ENCODE data around the gene SLC36A1. TPM values are rescaled to one million over a fixed set of nuclear protein-coding genes. Genes with fewer than 3 reads are reported as not detected.
"Not testable (repeated sequence)": the region's sequence is repeated elsewhere in the genome, so short reads cannot be mapped to it uniquely, and the experiment has no call there.

The SLC36A1 gene
- polyA plus RNA-seq, 3 donors, result 2.5 to 4.5 (median 3.1) TPM

DNA sequence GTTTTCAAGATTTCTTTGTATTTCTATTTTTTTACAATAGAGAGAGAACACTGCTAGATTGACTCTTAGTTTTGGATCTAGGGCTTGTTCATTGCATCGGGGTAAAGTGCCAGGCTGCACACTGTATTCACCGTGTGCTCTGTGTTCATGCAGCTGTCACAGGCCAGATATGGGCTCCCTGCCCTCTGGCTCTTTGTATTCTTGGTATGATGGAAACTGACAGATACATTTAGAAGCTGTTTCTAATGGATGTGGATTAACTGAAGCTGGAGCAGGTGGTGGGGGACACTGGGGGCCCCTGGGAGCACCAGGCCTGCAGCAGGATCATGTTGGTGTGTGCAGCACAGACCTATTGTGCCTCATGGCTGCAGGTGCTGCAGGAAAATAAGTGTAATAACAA is 28.0 kb downstream of the SLC36A1 start:
- H3K27ac ChIP-seq (ENCODE audit: low read depth, low read length), result no peak overlapping the region
- 38 to 90% (median 79%) methylated on average over 2 of the region's 2 CpGs for WGBS, 3 donors

DNA sequence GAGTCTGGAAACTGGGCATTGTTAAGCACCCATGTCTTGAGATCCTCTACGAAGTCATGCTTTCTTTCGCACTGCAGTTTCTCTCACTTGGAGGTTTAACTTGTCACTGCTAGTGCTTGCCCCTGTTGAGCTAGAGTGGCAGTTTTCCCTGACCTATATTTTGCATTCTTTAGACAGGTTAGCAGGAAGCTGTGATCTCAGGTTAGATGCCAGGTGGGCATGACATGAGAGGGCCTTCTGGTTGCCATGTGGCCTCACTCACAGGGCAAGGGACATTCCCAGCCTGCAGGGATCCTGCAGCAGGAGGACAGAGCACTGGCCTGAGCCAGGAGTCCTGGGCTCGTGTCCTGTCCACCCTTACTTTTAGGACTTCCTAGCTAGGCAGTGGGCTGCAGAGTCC is 28.6 kb downstream of the SLC36A1 start:
- WGBS, 3 donors, result 65 to 95% (median 94%) methylated on average over 3 of the region's 3 CpGs
- H3K27ac ChIP-seq (ENCODE audit: low read depth, low read length), result no peak overlapping the region

DNA sequence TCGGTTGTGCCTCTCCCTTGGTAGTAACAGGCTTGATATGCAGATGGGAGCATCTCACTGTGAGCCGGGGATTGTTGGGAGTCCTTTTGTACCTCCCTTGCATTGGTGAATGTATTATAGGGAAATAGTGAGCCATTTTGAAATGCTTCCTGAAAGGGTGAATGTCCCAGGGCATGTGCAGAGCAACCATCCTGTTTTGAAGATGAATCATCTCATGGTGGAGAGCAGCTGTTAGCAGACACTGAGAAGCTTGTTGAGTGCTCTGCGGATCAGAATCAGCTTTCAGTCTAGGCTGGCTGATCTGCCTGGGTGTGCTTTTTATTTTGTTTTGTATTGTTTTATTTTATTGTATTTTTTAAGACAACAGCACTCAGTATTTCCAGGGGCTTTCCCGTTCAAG is 29.7 kb downstream of the SLC36A1 start:
- no peak overlapping the region for H3K27ac ChIP-seq (ENCODE audit: low read depth, low read length)
- WGBS, 3 donors, result 88 to 95% (median 88%) methylated on average over 4 of the region's 4 CpGs

DNA sequence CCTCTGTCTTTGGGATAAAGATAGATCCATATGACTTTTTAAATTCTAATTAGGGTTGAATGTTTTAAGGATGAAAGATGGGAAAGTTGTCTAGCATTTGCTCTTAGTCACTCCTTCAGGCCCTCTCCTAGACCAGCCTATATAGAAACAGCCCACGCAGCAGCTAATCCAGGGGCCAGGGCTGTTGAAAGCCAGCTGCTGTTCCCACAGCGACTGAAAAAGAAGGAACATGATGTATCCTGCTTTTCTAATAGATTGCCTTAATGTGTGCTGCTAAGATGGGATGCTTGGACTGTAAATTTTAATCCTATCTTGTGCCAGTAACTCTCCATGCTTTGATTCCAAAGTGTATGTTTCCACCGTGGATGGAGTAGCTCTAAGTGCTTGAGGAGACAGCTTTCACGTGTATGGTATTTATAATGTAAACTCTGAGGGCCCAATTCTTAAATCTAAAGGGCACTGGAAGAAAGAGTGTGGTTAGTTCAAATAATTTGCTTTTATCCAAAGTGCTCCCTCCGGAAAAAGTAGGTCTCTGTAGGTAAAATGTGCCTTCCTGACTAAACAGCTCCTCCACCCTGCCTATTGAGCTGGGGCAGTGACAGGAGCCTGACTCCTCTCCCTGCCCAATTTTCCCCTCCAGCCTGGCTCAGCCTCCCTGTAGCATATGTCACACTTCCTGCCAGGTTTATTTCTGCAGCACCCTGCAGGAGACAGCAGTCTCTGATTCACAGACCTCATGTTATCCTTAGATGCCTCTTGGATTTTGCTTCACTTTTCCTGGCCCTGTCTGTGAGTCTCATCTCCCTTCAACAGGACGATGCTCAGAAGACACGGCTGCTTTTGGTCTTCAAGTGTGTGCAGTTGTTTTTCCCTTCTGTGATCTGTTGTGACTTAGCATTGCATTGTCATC is 33.2 kb downstream of the SLC36A1 start:
- no peak overlapping the region for H3K27ac ChIP-seq (ENCODE audit: low read depth, low read length)
- WGBS, 3 donors, result 60 to 68% (median 64%) methylated on average over 7 of the region's 7 CpGs

DNA sequence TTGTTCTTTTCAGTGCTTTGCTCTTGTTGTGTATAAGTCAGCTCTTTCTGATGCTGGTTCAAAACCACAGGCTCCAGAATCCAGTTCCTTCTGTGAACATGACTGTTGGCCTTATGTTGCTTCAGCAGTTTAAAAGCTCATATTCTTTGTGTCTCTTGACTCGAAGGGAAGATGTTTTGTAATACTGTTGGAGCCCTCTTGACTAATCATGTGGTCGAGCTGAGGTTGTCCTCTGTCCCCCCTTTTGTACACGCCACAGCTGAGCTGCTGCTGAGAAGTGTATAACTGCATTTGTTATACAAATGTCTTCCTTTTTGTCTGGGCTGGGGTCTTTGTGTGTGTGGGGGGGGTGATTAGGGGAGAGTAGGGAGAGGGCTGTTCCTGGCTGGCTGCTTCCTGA is 35.8 kb downstream of the SLC36A1 start:
- WGBS, 3 donors, result 45 to 80% (median 47%) methylated on average over 3 of the region's 3 CpGs
- H3K27ac ChIP-seq (ENCODE audit: low read depth, low read length), result no peak overlapping the region

DNA sequence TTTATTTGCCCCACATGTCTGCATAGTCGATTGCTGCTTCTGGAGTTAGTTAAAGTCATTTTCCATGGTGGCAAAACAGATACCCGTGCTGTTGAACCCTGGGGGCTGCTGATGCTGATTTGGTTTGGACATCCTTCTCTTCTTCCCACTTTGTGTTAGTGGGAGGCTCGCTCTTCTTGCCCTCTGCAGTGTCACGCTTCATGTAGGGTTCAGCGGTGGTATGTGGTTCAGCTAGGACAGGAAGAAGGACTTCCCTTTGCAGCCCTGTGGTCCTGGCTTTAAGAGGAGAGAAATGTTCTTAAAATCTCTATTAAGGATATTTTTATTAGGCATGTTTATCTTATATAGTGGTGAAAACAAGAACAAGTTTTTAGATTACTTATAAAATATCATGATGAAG is 36.2 kb downstream of the SLC36A1 start:
- no peak overlapping the region for H3K27ac ChIP-seq (ENCODE audit: low read depth, low read length)

DNA sequence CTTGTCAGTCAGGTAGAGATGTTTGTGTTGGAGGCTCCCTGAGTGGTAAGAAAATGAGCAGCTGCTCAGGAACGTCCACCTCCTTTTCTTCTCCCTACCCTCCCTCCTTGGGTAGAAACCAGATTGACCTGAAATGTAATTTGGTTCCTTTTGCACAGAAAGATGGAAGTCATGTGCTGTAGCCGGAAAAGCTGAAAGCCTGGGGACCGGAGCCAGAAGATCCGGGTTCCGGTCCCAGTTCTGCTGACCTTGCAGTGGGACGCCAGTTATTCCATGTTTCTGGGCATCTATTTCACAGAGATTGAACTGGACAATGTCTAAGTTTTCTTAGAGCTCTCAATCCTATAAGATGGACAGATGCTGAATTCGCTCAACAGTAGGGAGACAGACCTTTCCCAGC is 40.1 kb downstream of the SLC36A1 start:
- no peak overlapping the region for H3K27ac ChIP-seq (ENCODE audit: low read depth, low read length)
- 84 to 95% (median 94%) methylated on average over 7 of the region's 7 CpGs for WGBS, 3 donors

More for the DNA sequence above, 36.2 kb downstream of the SLC36A1 start:
- WGBS, 3 donors, result 46 to 75% (median 55%) methylated on average over 5 of the region's 5 CpGs

DNA sequence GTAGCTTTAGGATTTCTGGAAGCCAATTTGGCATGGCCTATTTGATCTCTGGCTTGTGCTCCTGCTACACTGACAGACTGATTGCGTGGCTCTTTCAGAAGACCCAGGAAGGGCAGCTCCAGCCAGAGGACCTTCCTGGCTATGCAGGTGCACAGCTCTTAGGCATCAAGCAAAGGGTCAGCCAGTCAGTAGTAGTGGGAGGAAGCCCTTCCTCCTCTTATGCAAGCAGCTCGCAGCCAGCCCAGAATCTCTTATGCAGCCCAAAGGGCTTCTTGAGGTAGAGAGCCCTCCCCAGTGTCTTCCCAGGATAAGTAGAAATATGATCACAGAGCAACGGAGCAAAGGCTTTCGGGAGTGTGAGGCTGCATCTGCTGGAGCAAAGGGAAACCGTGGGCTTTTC is 43.2 kb downstream of the SLC36A1 start:
- no peak overlapping the region for H3K27ac ChIP-seq (ENCODE audit: low read depth, low read length)
- 70 to 88% (median 72%) methylated on average over 5 of the region's 5 CpGs for WGBS, 3 donors

DNA sequence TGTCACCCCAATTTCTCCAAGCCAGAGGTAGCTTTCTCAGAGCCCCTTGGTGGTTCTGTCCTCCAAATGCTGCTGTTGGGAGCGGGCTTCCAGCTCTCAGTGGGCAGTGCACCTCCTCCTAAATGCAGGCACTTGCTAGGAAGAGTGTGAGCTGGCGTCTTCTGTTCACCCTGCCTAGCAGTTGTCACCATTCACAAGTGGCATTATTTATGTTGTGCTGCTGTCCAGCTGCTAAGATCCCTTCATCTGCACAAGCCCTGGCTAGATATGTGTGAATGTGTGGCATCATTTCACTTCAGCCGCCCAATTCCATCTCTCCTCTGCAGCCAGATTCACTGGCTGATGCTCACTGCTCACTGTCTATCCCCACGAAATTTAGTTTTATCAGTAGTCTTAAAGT is 43.7 kb downstream of the SLC36A1 start:
- WGBS, 3 donors, result 88 to 91% (median 89%) methylated on average over 4 of the region's 4 CpGs
- H3K27ac ChIP-seq (ENCODE audit: low read depth, low read length), result no peak overlapping the region

DNA sequence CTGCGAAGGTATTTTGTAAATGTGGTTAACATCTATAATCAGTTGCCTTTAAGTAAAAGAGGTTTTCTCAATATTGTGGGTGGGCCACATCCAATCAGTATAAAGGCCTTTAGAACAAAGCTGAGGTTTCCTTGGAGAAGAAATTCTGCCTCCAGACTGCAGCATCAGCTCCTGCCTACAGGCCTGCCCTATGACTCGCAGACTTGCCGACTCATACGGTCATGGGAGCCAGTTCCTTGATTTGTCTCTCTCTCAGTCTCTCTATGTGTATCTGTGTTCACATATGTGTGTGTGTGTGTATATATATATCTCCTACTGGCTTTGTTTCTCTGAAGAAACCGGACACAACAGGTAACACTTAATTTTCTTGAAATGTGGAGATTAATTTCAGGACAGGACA is 45.3 kb downstream of the SLC36A1 start:
- H3K27ac ChIP-seq (ENCODE audit: low read depth, low read length), result no peak overlapping the region
- WGBS, 3 donors, result 75 to 91% (median 77%) methylated on average over 5 of the region's 5 CpGs

DNA sequence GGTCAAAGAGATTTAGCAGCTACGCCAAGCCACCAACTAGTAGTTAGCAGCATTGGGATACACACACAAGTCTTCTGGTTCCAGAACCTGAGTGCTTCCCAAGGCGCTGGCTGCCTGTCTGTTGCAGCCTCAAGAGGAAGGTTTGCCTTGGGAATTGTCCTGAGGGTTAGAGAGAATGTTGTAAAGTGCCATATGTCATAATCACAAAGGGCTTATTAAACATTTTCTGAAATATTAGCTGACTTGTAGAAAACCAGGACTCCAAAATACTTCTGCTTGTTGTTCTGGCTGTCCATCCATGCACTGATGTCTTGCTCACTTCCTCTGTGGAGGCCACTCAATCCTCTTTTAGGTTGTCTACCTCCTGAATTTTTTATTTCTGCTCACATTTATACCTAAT is 46.3 kb downstream of the SLC36A1 start:
- 84 to 97% (median 95%) methylated on average over 2 of the region's 2 CpGs for WGBS, 3 donors
- no peak overlapping the region for H3K27ac ChIP-seq (ENCODE audit: low read depth, low read length)

DNA sequence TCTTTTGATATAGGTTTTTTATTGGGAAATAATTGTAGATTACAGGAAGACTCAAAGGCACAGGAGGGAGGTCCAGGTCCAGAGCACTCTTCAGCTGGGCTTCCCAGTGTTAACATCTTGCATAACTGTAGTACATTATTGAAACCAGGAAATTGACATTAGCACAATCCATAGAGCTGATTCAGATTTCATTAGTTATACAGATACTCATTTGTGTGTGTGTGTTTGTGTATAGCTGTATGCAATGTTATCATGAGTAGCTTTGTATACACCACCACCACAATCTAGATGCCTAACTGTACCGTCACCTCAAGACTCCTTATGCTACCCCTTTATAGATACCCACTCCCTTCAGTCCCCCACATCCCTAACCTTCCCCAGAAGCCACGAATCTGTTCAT is 47.9 kb downstream of the SLC36A1 start:
- WGBS, 3 donors, result 93% methylated on average over 2 of the region's 2 CpGs
- no peak overlapping the region for H3K27ac ChIP-seq (ENCODE audit: low read depth, low read length)

DNA sequence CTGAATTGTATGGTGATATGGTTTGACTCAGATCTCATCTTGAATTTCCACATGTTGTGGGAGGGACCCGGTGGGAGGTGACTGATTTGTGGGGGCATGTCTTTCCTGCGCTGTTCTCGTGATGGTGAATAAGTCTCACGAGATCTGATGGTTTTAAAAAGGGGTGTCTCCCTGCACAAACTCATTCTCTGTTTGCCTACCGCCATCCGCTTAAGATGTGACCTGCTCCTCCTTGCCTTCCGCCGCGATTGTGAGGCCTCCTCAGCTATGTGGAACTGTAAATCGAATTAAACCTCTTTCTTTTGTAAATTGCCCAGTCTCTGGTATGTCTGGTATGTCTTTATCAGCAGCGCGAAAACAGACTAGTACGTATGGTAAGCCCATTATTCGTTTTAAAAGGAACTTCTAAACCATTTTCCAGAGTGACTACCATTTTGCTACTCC is 48.7 kb downstream of the SLC36A1 start:
- H3K27ac ChIP-seq (ENCODE audit: low read depth, low read length), result no peak overlapping the region
- WGBS, 3 donors, result 66 to 75% (median 74%) methylated on average over 14 of the region's 14 CpGs

DNA sequence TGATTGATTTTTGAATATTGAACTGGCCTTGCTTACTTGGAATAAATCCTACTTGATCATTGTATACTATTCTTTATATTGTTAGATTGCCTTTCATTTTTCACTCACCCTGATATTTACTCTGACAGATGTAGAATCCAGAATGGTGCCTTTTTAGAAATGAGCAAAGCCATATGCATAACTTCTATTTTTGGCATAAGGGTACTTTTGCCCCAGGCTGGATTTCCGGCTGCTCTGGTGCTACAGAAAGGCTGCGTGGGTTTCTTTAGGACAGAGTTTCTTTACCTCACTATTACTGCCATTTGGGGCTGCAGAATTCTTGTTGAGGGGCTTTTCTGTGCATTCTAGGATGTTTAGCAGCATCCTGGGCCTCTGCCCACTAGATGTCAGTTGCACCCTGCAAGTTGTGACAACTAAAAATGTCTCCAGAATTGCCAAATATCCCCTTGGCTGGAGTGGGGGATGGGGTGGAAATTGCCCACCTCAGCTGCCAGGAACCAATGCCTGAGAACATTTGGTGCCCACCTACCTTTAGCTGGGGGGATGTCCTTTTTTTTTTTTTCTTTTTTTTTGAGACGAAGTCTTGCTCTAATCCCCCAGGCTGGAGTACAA is 50.1 kb downstream of the SLC36A1 start:
- WGBS, 3 donors, result 72 to 86% (median 81%) methylated on average over 3 of the region's 3 CpGs
- no peak overlapping the region for H3K27ac ChIP-seq (ENCODE audit: low read depth, low read length)

DNA sequence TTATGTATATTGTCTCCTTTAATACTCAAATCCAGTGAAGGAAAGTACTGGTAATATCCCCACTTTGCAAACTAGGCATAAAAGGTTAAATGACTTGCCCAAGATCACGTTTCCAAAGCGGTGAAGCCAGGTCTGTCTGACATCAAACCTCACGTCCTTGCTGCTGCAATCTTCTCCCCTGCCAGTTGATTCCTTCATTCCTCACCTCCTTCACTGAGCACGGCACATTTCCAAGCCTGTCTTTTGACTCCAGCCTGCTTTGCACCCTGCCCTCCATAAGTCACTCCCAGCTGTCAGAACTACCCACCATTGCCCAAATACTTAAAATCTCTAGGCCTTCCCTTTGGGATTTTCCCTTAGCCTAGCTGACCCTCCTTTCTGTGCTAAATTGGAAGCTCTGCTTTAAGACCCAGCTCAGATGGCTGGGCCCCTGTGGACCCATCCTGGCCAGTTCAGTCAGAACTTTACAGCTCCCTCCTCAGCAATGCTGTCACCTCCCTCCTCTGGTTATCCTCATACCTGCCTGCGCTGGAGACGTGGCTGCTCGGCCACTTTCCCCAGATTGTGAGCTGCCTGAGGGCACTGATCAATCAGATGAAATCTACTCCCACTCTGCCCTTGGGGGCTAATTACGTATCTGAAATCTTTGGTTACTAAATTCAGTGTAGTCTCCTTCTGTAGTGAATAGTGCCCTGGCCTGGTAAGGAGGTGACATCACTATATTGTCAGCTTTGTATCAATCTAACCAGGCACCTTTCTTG is 51.2 kb downstream of the SLC36A1 start:
- no peak overlapping the region for H3K27ac ChIP-seq (ENCODE audit: low read depth, low read length)
- WGBS, 3 donors, result 67 to 86% (median 71%) methylated on average over 8 of the region's 8 CpGs

DNA sequence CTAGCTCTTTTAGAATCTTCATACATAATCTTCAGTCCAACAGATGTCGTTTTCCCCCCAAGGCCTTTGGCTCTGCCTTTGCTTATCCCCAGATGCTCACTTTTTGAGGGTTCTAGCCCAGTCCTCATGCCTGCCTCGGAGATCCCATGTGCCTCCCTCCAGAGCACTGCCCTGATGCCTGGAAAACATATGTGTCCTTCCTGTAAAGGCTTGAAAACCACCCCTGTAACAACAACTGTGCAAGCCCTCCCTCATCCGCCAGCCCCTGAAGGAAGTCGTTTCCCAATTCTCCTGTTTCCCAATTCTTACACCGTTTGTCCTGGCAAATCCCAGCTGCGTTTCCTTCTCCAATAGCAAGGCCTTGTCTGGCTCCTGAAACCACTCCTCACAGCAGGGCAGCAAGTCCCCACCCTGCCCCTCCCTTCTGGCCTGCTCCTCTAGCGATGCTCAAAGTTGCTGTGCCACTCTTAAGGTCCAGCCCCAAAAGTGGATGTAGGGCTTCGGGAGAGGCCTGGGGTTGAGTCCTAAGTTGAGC is 52.2 kb downstream of the SLC36A1 start:
- H3K27ac ChIP-seq (ENCODE audit: low read depth, low read length), result no peak overlapping the region
- WGBS, 3 donors, result 50 to 72% (median 55%) methylated on average over 8 of the region's 8 CpGs

DNA sequence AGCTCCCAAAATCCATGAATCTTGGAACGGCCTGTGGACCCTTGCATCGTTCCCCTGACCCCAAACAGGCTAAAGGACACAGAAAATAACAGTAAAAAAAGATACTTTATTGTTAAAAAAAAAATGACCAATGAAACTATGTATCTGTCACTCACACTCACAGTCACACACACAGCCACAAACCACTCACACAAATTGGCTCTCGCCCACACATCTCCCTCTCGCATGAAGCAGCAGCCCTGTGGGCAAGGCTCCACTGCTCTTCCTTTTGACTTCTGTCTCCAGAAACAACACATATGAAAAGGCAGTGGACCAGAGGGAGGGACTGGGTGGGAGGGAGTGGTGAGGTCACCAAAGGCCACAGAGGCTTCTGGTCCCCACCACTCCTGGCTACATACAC is 56.6 kb downstream of the SLC36A1 start:
- WGBS, 3 donors, result 86 to 92% (median 88%) methylated on average over 4 of the region's 4 CpGs
- no peak overlapping the region for H3K27ac ChIP-seq (ENCODE audit: low read depth, low read length)

DNA sequence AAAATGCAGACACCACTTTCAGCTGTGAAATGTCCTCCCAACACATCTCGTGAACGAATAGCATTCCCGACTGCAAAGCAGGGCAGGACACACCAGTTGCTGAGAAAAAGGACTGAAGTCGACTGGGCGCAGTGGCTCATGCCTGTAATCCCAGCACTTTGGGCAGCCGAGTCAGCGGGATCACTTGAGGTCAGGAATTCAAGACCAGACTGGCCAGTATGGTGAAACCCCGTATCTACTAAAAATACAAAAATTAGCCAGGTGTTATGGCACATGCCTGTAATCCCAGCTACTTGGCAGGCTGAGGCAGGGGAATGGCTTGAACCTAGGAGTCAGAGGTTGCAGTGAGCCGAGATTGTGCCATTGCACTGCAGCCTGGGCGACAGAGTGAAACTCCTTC is 60.9 kb downstream of the SLC36A1 start:
- H3K27ac ChIP-seq (ENCODE audit: low read depth, low read length), result not testable (repeated sequence)
- 87 to 90% (median 88%) methylated on average over 10 of the region's 10 CpGs for WGBS, 3 donors

DNA sequence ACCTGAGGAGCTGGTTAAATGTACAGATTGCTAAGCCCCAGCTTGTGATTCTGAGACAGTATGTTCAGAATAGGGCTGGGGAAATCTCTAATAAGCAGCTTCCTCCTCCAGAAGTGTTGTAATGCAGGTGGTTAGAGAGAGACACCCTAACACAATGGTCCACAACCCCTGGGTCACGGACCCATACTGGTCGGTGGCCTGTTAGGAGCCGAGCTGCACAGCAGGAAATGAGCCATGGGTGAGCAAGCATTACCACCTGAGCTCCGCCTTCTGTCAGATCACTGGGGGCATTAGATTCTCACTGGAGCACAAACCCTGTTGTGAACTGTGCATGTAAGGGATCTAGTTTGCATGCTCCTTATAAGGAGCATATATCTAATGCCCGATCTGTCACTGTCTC is 61.8 kb downstream of the SLC36A1 start:
- WGBS, 3 donors, result 68 to 88% (median 73%) methylated on average over 5 of the region's 5 CpGs
- no peak overlapping the region for H3K27ac ChIP-seq (ENCODE audit: low read depth, low read length)
